ENCODE results near the gene TLDC2. TPM values are rescaled to one million over a fixed set of nuclear protein-coding genes. Genes with fewer than 3 reads are reported as not detected.

The TLDC2 gene
- total RNA-seq, result under 1 TPM in 2 of 5 experiments, not detected in 3; 0.42 to 0.49 TPM
- polyA plus RNA-seq, result under 1 TPM; 0.37 to 0.38 TPM
- total RNA-seq, result not detected

DNA sequence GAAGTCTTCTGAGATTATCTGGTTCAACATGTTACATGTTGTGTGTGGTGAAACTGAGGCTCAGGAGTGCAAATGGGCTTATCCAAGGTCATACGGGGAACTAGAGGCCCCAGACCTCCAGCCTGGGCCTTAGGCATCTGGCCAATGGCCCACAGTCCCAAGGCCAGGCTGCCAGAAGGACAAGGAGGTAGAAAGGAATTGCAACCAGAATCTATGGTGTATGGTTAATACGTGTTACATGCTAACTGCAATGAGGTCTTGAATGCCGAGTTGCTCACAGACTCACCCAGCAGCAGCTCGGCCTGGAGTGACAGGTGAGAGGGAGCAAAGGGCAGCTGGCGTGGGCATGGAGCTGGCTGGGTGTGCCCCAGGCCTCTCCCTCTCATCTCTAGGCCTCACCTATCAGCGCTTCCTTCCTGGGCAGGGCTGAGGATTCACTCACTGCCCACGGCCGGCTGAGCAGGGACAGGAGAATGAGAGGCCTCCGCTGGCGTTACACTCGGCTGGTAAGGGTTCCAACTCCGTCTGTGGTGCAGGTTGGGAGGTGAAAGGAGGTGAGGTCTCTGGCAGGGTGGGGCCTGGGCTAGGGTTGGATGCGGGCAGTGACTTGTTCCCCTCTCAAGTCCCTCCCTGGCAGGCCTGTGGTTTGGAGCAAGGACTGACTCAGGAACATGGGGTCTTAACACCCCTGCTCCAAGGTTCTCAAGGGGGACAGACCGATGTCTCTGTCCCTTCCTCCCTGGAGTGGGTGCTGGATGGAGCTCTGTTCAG lies at the start of gene TLDC2:
TLDC2 (plus strand) TSS at position 437 of the 771 bp plus-strand sequence; CDS start at position 474, 37 bp downstream.
- intact Hi-C loops (cut with micrococcal nuclease), result no loop called here
- Mint-ChIP-seq H3K27ac (no peak within 1 kb of the TSS), H3K4me3 (peak within 1 kb of the TSS in 1 of 10 donors; percentile 10), H3K27me3 (no peaks in the 10 kb centered on the region), H3K9me3 (no peaks in the 10 kb centered on the region), H3K36me3 (peaks cover 0 to 8% (median 0%) of the 10 kb centered on the region in 5 donors), H3K4me1 (peaks cover 0 to 2% (median 0%) of the 10 kb centered on the region in 7 donors)
- POLR2A ChIA-PET, result interaction anchor here (0.6 kb wide), 1 partner anchor 230 kb away, joined by 3 read pairs; no protein-coding TSS in a partner anchor
- Histone ChIP-seq H3K4me1 (ENCODE audit: control insufficient read depth in 2 of 2, insufficient read depth in 2 of 2, low read length in 2 of 2) (no peaks in the 10 kb centered on the region), H3K27me3 (ENCODE audit: control insufficient read depth in 2 of 2, insufficient read depth in 2 of 2, low read length in 2 of 2) (no peaks in the 10 kb centered on the region), H3K27ac (ENCODE audit: low read depth, low read length) (no peak within 1 kb of the TSS), H3K4me3 (ENCODE audit: low read length) (no peak within 1 kb of the TSS), H3K9me3 (ENCODE audit: control insufficient read depth in 2 of 3, low read length in 3 of 3) (no peaks in the 10 kb centered on the region), H3K36me3 (ENCODE audit: control insufficient read depth in 2 of 3, insufficient read depth in 3 of 3, low read length in 3 of 3) (no peaks in the 10 kb centered on the region)
- DNase-seq (no peak), ATAC-seq (no peak)
- CTCF ChIA-PET, result no interaction called here

DNA sequence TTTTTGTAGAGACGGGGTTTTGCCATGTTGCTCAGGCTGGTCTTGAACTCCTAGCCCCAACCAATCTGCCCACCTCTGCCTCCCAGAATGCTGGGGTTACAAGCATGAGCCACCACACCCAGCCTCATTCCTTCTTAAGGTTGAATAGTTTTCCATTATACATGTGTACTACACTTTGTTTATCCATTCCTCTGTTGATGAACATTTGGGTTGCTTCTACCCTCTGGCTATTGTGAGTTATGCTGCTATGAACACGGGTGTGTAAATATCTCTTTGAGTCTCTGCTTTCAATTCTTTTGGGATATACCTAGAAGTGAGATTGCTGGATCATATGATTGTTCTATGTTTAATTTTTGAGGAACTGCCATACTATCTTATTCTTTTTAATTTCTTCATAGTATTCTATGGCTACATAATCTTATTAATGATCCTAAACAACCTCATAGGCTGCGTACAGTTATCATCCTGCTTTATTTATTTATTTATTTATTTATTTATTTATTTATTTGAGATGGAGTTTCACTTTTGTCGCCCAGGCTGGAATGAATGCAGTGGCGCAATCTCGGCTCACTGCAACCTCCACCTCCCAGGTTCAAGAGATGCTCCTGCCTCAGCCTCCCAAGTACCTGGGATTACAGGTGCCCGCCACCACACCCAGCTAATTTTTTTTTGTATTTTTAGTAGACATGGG lies 49.2 kb upstream of the TLDC2 start:
- H3K36me3 Mint-ChIP-seq, result peaks cover 0 to 2% (median 0%) of the 10 kb centered on the region in 5 donors
- Histone ChIP-seq H3K9me3 (ENCODE audit: control insufficient read depth in 2 of 3, low read length in 3 of 3) (no peaks in the 10 kb centered on the region), H3K36me3 (ENCODE audit: control insufficient read depth in 2 of 3, insufficient read depth in 3 of 3, low read length in 3 of 3) (no peaks in the 10 kb centered on the region), H3K4me3 (ENCODE audit: low read length) (no peak overlapping the region), H3K27ac (ENCODE audit: low read depth, low read length) (no peak overlapping the region), H3K27me3 (ENCODE audit: control insufficient read depth in 2 of 2, insufficient read depth in 2 of 2, low read length in 2 of 2) (no peaks in the 10 kb centered on the region), H3K4me1 (ENCODE audit: control insufficient read depth in 2 of 2, insufficient read depth in 2 of 2, low read length in 2 of 2) (no peaks in the 10 kb centered on the region)
- no peak overlapping the region for H3K4me3 Mint-ChIP-seq
- no peak for ATAC-seq
- H3K27me3 Mint-ChIP-seq, result no peaks in the 10 kb centered on the region
- no peak overlapping the region for H3K27ac Mint-ChIP-seq
- POLR2A ChIA-PET, result no interaction called here
- DNase-seq, result no peak
- no peaks in the 10 kb centered on the region for H3K9me3 Mint-ChIP-seq
- peaks cover 0 to 23% (median 0%) of the 10 kb centered on the region in 7 donors for H3K4me1 Mint-ChIP-seq
- CTCF ChIA-PET, result no interaction called here
- intact Hi-C loops (cut with micrococcal nuclease), result loop anchor here in 1 of 2 donors (5.0 kb wide), 1 partner anchor 36 kb away; a partner anchor contains a TSS

DNA sequence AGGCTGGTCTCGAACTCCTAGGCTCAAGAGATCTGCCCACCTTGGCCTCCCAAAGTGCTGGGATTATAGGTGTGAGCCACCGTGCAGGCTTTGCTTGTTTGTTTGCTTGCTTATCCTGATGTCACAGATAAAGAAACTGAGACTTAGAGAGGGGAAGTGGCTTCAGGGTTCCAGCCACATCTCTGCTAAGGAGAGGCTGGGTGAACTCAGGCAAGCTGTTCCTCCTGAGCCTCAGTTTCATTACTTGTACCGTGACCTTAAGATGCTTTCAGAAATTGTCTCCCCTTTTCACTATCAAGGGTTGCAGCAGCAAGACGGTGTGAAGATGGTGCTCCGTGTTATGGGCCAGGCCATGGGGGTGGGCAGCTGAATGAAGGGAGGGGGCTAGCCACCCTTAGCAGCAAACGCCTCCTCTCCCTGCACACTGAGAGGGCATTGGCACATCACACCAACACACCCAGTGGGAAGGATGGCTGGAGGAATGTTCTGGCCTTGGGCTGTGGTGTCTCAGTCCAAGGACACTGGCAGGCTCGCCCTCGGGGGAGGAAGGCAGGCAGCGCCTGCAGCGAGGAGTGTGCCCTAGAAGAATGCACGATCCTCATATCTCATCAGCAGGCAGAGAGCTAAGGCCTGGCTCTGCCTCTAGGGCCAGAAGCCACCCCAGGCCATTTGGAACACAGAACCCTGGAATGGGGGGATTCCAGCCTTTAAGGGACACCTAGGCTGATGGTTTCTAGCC lies 48.2 kb upstream of the TLDC2 start:
- no peaks in the 10 kb centered on the region for H3K9me3 Mint-ChIP-seq
- H3K4me1 Mint-ChIP-seq, result peaks cover 0 to 23% (median 0%) of the 10 kb centered on the region in 7 donors
- H3K27ac Mint-ChIP-seq, result peak overlapping the region in 1 of 9 donors; percentile 69
- ATAC-seq (no peak), DNase-seq (no peak)
- no peaks in the 10 kb centered on the region for H3K4me1 ChIP-seq (ENCODE audit: control insufficient read depth in 2 of 2, insufficient read depth in 2 of 2, low read length in 2 of 2)
- no peaks in the 10 kb centered on the region for H3K9me3 ChIP-seq (ENCODE audit: control insufficient read depth in 2 of 3, low read length in 3 of 3)
- H3K27me3 Mint-ChIP-seq, result no peaks in the 10 kb centered on the region
- H3K36me3 ChIP-seq (ENCODE audit: control insufficient read depth in 2 of 3, insufficient read depth in 3 of 3, low read length in 3 of 3), result no peaks in the 10 kb centered on the region
- peak overlapping the region in 1 of 10 donors; percentile 68 for H3K4me3 Mint-ChIP-seq
- intact Hi-C loops (cut with micrococcal nuclease), result loop anchor here in 1 of 2 donors (5.0 kb wide), 1 partner anchor 35 kb away; a partner anchor contains a TSS
- POLR2A ChIA-PET, result no interaction called here
- CTCF ChIA-PET, result no interaction called here
- H3K27ac ChIP-seq (ENCODE audit: low read depth, low read length), result no peak overlapping the region
- peaks cover 0 to 2% (median 0%) of the 10 kb centered on the region in 5 donors for H3K36me3 Mint-ChIP-seq
- H3K4me3 ChIP-seq (ENCODE audit: low read length), result no peak overlapping the region
- no peaks in the 10 kb centered on the region for H3K27me3 ChIP-seq (ENCODE audit: control insufficient read depth in 2 of 2, insufficient read depth in 2 of 2, low read length in 2 of 2)

DNA sequence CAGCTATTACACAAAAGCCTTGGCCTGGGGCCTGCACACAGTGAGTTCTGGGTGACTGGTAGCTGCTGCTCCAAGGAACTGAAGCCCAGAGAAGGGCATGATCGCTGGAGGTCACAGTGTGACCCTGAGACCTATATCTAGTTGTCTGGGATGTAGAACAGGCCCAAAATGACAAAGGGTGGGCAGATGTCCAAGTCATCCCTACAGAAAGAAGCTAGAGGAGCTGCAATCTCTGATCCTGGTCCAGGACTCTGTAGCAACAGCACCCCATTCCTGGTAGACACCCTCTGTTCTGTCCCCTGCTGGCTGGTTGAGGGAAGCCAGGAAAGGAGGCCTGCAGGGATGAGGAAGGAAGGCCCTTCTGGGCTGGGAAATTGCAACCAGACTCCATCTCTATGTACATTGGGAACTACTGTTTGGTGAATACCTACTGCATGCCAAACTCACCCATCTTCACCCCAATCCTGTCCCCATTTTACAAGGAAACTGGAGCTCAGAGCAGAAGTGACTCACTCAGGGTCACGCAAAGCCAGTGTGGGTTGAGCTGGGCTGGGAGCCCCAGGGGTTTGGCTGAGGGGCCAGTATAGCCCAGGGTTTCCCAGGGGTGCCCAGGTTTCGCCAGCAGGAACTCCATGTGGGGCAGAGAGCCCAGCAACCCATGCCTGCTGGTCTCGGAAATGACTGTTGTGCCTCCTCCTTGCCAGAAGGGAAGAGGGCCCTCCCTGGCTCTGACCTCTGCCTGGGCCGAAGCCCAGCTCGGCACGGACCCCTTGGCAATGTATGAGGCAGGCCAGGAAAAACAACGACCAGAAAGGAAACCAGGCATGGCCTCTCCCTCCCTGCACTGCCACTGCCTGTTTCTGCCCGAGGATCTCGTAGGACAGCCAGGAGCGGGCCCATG lies 44.9 kb upstream of the TLDC2 start:
- peaks cover 0 to 2% (median 0%) of the 10 kb centered on the region in 5 donors for H3K36me3 Mint-ChIP-seq
- peaks cover 5 to 41% (median 8%) of the 10 kb centered on the region in 7 donors for H3K4me1 Mint-ChIP-seq
- POLR2A ChIA-PET, result no interaction called here
- Histone ChIP-seq H3K4me3 (ENCODE audit: low read length) (no peak overlapping the region), H3K36me3 (ENCODE audit: control insufficient read depth in 2 of 3, insufficient read depth in 3 of 3, low read length in 3 of 3) (no peaks in the 10 kb centered on the region), H3K4me1 (ENCODE audit: control insufficient read depth in 2 of 2, insufficient read depth in 2 of 2, low read length in 2 of 2) (peaks cover 5 to 7% of the 10 kb centered on the region in 2 donors), H3K27me3 (ENCODE audit: control insufficient read depth in 2 of 2, insufficient read depth in 2 of 2, low read length in 2 of 2) (no peaks in the 10 kb centered on the region), H3K9me3 (ENCODE audit: control insufficient read depth in 2 of 3, low read length in 3 of 3) (no peaks in the 10 kb centered on the region), H3K27ac (ENCODE audit: low read depth, low read length) (no peak overlapping the region)
- H3K9me3 Mint-ChIP-seq, result no peaks in the 10 kb centered on the region
- no peak overlapping the region for H3K27ac Mint-ChIP-seq
- CTCF ChIA-PET, result interaction anchor here (0.5 kb wide), 1 partner anchor 508 kb away, joined by 5 read pairs; no protein-coding TSS in a partner anchor
- H3K27me3 Mint-ChIP-seq, result no peaks in the 10 kb centered on the region
- DNase-seq (no peak), ATAC-seq (no peak)
- H3K4me3 Mint-ChIP-seq, result no peak overlapping the region
- intact Hi-C loops (cut with micrococcal nuclease), result no loop called here

DNA sequence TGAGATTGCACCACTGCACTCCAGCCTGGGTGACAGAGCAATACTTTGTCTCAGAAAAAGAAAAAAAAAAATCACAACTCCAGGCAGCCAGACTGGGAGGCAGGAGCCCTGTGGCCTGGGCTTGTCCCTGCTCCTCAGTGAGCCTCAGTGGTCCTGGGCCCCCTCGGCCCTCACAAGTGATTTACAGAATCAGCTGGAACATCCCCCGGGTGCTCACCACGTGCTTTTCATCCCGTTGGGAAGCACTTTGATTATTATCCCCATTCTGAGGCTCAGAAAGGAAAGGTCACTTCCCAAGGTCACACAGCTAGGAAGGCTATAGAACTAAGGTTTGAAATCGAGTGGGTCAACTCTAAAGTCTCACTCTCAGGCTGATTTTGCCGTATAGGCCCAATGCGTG lies 43.1 kb upstream of the TLDC2 start:
- Mint-ChIP-seq H3K9me3 (no peaks in the 10 kb centered on the region), H3K27ac (no peak overlapping the region), H3K27me3 (no peaks in the 10 kb centered on the region), H3K4me3 (no peak overlapping the region), H3K36me3 (no peaks in the 10 kb centered on the region), H3K4me1 (peaks cover 5 to 39% (median 10%) of the 10 kb centered on the region in 7 donors)
- ATAC-seq (no peak), DNase-seq (no peak)
- Histone ChIP-seq H3K27ac (ENCODE audit: low read depth, low read length) (no peak overlapping the region), H3K4me1 (ENCODE audit: control insufficient read depth in 2 of 2, insufficient read depth in 2 of 2, low read length in 2 of 2) (peaks cover 5 to 9% of the 10 kb centered on the region in 2 donors), H3K36me3 (ENCODE audit: control insufficient read depth in 2 of 3, insufficient read depth in 3 of 3, low read length in 3 of 3) (no peaks in the 10 kb centered on the region), H3K9me3 (ENCODE audit: control insufficient read depth in 2 of 3, low read length in 3 of 3) (no peaks in the 10 kb centered on the region), H3K27me3 (ENCODE audit: control insufficient read depth in 2 of 2, insufficient read depth in 2 of 2, low read length in 2 of 2) (no peaks in the 10 kb centered on the region), H3K4me3 (ENCODE audit: low read length) (no peak overlapping the region)
- ChIA-PET POLR2A (no interaction called here), CTCF (interaction anchor here (0.7 to 1.2 kb wide), 2 partner anchors 24 to 31 kb away, joined by 3 read pairs; a partner anchor contains a TSS)
- intact Hi-C loops (cut with micrococcal nuclease), result no loop called here

Data from naive thymus-derived CD4-positive, alpha-beta T cell (primary cell).